HepG2 (cell line): ENCODE results near the gene MRPS31. TPM values are rescaled to one million over a fixed set of nuclear protein-coding genes. Genes with fewer than 3 reads are reported as not detected.

ENCODE experiments used
- ARNTL ChIP-seq: sonication (generic); formaldehyde crosslinking; IDR thresholded peaks from 2 replicates; pipeline ENCODE4 v1.4.0; 2020; ENCODE audit warnings: mild to moderate bottlenecking, missing genetic modification reagents
- ASH2L ChIP-seq: fragments of 300-600, 200-600 bp; sonication (generic); IDR thresholded peaks from 2 replicates; pipeline ENCODE4 v1.7.0; 2017; ENCODE audit warnings: low read depth, mild to moderate bottlenecking, moderate library complexity, mixed read lengths, low read length; ENCODE audit not compliant: insufficient read length
- GATAD1 ChIP-seq: IDR thresholded peaks from 2 replicates; pipeline ENCODE4 v1.6.1; 2016; ENCODE audit warnings: missing genetic modification reagents, missing compliant biosample characterization
- HDAC1 ChIP-seq: sonication (generic); formaldehyde crosslinking; IDR thresholded peaks from 2 replicates; pipeline ENCODE4 v1.5.1; 2020; ENCODE audit warnings: mild to moderate bottlenecking, missing genetic modification reagents
- JUNB ChIP-seq: sonication (generic); formaldehyde crosslinking; IDR thresholded peaks from 2 replicates; pipeline ENCODE4 v1.8.0; 2022; ENCODE audit warnings: missing genetic modification reagents, mild to moderate bottlenecking, borderline replicate concordance
- KLF12 ChIP-seq: sonication (generic); formaldehyde crosslinking; IDR thresholded peaks from 2 replicates; pipeline ENCODE4 v1.4.0; 2020; ENCODE audit warnings: missing genetic modification reagents, borderline replicate concordance
- MIER3 ChIP-seq: IDR thresholded peaks from 2 replicates; pipeline ENCODE4 v1.6.1; 2016; ENCODE audit warnings: missing compliant biosample characterization, borderline replicate concordance
- TCF7L2 ChIP-seq: IDR thresholded peaks from 2 replicates; pipeline ENCODE4 v1.6.1; 2011; ENCODE audit warnings: mild to moderate bottlenecking, low read depth, low read length, moderate library complexity
- U2AF1 ChIP-seq: fragments of 200-400 bp; formaldehyde crosslinking; optimal IDR thresholded peaks from 2 replicates; pipeline ENCODE3; 2017; ENCODE audit warnings: mild to moderate bottlenecking, low read depth, low read length
- ZMYM4 ChIP-seq: sonication (generic); formaldehyde crosslinking; IDR thresholded peaks from 2 replicates; pipeline ENCODE4 v1.8.1; 2023; ENCODE audit warnings: mild to moderate bottlenecking, missing genetic modification reagents
- ZNF138 ChIP-seq: sonication (generic); formaldehyde crosslinking; IDR thresholded peaks from 2 replicates; pipeline ENCODE4 v1.5.0; 2020; ENCODE audit warnings: mild to moderate bottlenecking, low read depth, missing genetic modification reagents
- ZNF577 ChIP-seq: sonication (generic); formaldehyde crosslinking; IDR thresholded peaks from 2 replicates; pipeline ENCODE4 v1.4.0; 2020; ENCODE audit warnings: mild to moderate bottlenecking, low read depth, missing genetic modification reagents, borderline replicate concordance
- ZNF749 ChIP-seq: sonication (generic); formaldehyde crosslinking; IDR thresholded peaks from 2 replicates; pipeline ENCODE4 v1.8.0; 2022; ENCODE audit warnings: mild to moderate bottlenecking, missing genetic modification reagents, moderate library complexity, borderline replicate concordance
- polyA plus RNA-seq, 8 experiments: library from polyadenylated mRNA; depleted of rRNA in 3 of 8; stranded (reverse) in 7 of 8; unstranded in 1 of 8; fragments of >200 nt; fragmentation: Illumina TruSeq in 4 of 8; extraction: Trizol in 4 of 8; gene quantifications; 2 replicates each; pipeline versions ENCODE4 v1.2.1 to v1.2.3, GENCODE V29; 2011 to 2016; ENCODE audit warnings: low read depth in 4 of 8, missing spikeins in 1 of 8, mixed read lengths in 1 of 8; ENCODE audit not compliant: insufficient read depth in 1 of 8
- total RNA-seq, 5 experiments: library from RNA; depleted of rRNA; stranded (reverse); fragments of >200 nt; fragmentation: Illumina TruSeq; extraction: Trizol; gene quantifications; 2 replicates each; pipeline ENCODE4 v1.2.3, GENCODE V29; 2016; ENCODE audit warnings: low read depth in 1 of 5
- TF ChIP-seq, protein P1 (sequence below): sonication (generic); formaldehyde crosslinking; IDR thresholded peaks from 2 replicates; pipeline ENCODE4 v1.5.0; 2020; ENCODE audit warnings: mild to moderate bottlenecking, missing genetic modification reagents, borderline replicate concordance
- TF ChIP-seq, protein P2 (sequence below): sonication (generic); formaldehyde crosslinking; IDR thresholded peaks from 2 replicates; pipeline ENCODE4 v1.4.0; 2020; ENCODE audit warnings: missing genetic modification reagents, borderline replicate concordance

MRPS31 gene
- total and polyA plus RNA-seq, 2 of the 13 experiments (the other 11 are each of a cell fraction or from before 2014, with no cell fraction given): 23.7 to 34.1 TPM

DNA sequence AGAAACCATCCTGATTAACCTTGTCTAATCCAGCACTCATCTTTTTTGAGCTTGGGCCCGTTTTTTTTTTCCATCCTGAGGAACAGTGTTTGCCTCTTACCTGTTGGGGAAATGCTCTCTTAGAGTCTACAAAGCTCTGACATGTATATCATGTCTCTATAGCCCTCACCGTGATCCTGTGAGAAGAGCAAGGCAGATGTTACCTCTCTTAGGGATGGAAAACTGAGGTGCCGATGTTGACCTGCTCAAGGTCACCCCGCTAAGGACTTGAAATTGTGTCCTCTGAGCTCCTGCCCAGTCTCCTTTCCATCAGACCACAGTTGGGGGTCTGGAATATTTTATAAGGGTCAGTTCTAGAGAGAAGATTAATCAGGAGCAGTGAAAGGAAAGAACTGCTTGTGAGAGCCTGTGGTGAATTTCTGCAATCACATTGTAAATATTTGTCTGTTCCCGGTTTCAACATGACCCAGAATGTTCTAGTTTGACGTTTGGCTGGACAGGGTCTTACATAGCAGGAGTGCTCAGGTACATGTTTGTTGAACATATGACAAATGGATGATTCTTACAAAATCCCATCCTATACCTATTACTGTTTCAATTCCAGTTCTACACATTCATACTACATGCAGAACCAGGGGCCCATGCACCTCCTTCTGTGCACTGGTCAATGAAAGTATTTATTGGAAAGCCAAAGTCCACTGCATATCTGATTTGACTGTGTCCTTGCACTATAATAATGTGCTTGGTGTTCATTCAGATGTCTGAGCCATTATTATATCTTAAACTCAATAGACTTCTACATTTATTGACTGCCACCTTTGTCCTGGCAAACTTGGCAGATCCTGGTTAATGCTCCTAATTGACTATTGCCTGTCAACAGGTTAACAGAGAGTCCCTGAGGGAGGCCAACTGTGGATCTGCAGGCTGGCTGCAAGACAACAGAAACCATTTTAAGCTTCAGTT is 30.5 kb upstream of the MRPS31 start (continued):
- TF ChIP-seq ZNF749 (CRISPR knock-in tag) (no peak), JUNB (CRISPR knock-in tag) (no peak), ASH2L (peak; percentile 60), KLF12 (CRISPR knock-in tag) (no peak), ARNTL (no peak), U2AF1 (no peak), ZNF577 (CRISPR knock-in tag) (no peak), TCF7L2 (no peak), HDAC1 (peak; percentile 60), GATAD1 (no peak), ZMYM4 (CRISPR knock-in tag) (0 out of 2 replicates have a peak, but pooled peaks have one; percentile 31), ZNF138 (CRISPR knock-in tag) (no peak), MIER3 (CRISPR knock-in tag) (no peak)
- TF ChIP-seq, protein P1, sequence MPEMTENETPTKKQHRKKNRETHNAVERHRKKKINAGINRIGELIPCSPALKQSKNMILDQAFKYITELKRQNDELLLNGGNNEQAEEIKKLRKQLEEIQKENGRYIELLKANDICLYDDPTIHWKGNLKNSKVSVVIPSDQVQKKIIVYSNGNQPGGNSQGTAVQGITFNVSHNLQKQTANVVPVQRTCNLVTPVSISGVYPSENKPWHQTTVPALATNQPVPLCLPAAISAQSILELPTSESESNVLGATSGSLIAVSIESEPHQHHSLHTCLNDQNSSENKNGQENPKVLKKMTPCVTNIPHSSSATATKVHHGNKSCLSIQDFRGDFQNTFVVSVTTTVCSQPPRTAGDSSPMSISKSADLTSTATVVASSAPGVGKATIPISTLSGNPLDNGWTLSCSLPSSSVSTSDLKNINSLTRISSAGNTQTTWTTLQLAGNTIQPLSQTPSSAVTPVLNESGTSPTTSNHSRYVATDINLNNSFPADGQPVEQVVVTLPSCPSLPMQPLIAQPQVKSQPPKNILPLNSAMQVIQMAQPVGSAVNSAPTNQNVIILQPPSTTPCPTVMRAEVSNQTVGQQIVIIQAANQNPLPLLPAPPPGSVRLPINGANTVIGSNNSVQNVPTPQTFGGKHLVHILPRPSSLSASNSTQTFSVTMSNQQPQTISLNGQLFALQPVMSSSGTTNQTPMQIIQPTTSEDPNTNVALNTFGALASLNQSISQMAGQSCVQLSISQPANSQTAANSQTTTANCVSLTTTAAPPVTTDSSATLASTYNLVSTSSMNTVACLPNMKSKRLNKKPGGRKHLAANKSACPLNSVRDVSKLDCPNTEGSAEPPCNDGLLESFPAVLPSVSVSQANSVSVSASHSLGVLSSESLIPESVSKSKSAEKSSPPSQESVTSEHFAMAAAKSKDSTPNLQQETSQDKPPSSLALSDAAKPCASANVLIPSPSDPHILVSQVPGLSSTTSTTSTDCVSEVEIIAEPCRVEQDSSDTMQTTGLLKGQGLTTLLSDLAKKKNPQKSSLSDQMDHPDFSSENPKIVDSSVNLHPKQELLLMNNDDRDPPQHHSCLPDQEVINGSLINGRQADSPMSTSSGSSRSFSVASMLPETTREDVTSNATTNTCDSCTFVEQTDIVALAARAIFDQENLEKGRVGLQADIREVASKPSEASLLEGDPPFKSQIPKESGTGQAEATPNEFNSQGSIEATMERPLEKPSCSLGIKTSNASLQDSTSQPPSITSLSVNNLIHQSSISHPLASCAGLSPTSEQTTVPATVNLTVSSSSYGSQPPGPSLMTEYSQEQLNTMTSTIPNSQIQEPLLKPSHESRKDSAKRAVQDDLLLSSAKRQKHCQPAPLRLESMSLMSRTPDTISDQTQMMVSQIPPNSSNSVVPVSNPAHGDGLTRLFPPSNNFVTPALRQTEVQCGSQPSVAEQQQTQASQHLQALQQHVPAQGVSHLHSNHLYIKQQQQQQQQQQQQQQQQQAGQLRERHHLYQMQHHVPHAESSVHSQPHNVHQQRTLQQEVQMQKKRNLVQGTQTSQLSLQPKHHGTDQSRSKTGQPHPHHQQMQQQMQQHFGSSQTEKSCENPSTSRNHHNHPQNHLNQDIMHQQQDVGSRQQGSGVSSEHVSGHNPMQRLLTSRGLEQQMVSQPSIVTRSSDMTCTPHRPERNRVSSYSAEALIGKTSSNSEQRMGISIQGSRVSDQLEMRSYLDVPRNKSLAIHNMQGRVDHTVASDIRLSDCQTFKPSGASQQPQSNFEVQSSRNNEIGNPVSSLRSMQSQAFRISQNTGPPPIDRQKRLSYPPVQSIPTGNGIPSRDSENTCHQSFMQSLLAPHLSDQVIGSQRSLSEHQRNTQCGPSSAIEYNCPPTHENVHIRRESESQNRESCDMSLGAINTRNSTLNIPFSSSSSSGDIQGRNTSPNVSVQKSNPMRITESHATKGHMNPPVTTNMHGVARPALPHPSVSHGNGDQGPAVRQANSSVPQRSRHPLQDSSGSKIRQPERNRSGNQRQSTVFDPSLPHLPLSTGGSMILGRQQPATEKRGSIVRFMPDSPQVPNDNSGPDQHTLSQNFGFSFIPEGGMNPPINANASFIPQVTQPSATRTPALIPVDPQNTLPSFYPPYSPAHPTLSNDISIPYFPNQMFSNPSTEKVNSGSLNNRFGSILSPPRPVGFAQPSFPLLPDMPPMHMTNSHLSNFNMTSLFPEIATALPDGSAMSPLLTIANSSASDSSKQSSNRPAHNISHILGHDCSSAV (CRISPR knock-in tag): no peak
- TF ChIP-seq, protein P2, sequence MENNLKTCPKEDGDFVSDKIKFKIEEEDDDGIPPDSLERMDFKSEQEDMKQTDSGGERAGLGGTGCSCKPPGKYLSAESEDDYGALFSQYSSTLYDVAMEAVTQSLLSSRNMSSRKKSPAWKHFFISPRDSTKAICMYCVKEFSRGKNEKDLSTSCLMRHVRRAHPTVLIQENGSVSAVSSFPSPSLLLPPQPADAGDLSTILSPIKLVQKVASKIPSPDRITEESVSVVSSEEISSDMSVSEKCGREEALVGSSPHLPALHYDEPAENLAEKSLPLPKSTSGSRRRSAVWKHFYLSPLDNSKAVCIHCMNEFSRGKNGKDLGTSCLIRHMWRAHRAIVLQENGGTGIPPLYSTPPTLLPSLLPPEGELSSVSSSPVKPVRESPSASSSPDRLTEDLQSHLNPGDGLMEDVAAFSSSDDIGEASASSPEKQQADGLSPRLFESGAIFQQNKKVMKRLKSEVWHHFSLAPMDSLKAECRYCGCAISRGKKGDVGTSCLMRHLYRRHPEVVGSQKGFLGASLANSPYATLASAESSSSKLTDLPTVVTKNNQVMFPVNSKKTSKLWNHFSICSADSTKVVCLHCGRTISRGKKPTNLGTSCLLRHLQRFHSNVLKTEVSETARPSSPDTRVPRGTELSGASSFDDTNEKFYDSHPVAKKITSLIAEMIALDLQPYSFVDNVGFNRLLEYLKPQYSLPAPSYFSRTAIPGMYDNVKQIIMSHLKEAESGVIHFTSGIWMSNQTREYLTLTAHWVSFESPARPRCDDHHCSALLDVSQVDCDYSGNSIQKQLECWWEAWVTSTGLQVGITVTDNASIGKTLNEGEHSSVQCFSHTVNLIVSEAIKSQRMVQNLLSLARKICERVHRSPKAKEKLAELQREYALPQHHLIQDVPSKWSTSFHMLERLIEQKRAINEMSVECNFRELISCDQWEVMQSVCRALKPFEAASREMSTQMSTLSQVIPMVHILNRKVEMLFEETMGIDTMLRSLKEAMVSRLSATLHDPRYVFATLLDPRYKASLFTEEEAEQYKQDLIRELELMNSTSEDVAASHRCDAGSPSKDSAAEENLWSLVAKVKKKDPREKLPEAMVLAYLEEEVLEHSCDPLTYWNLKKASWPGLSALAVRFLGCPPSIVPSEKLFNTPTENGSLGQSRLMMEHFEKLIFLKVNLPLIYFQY: 0 out of 2 replicates have a peak, but pooled peaks have one; percentile 60
